Measurements from ENCODE around the gene RPGRIP1L. TPM values are rescaled to one million over a fixed set of nuclear protein-coding genes. Genes with fewer than 3 reads are reported as not detected.
A peak's percentile ranks its signal among the peaks of the same experiment; 100 is the strongest.

RPGRIP1L gene
- total and polyA plus RNA-seq, 2 of the 8 experiments (the other 6 are each of a cell fraction or from before 2014, with no cell fraction given): 4.0 to 13.7 TPM

DNA sequence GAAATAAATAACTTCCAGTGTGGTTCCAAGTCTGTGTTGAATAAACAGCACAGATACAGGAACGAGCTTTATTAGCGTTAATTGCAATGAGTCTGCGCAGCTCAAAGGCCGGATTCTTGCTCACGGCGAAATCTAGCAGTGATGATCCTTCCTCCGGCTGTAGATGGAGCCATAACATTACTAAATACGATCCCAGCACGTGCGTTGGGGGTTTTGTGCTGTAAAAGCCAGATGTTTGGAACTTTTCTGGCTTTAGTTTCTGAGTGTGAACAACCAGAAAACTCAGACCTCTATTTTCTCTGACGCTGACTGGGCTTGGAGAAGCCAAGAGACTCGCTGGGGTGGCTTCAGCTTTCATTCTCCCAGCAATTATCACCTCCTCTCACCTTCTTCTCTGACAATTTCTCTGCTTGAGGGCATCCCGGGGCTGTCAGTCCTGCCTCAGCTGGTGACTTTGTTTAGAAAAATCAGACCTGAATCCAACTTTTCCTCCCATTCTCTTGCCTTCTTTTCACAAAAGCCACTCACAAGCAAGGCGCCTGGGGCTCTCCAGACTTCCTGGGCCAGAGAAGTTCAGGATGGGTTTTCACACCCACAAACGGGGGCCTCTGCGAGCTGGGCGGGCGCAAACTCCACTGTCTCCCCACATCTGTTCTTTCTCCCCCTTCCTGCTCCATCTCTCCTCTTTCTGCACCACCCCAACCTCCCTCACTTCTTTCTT, 153.5 kb downstream of the RPGRIP1L start:
- POLR2A ChIA-PET (ENCODE audit: partially characterized antibody): no interaction called here
- Histone ChIP-seq H2AFZ (ENCODE audit: low read length) (peak overlapping the region; percentile 47), H3K4me3 (ENCODE audit: extremely low read depth in 1 of 4, insufficient read depth in 2 of 4, low read depth in 3 of 4, low read length in 4 of 4) (no peak overlapping the region), H2BK12ac (ENCODE audit: low read depth, low read length) (peak overlapping the region; percentile 50; the same call in 1 of the 2 replicates), H4K8ac (ENCODE audit: extremely low read depth, insufficient read depth, low read length) (no peak overlapping the region), H2BK20ac (ENCODE audit: low read length) (0 out of 2 replicates have a peak overlapping the region, but pooled peaks have one; percentile 90), H2BK5ac (ENCODE audit: low read depth, low read length) (no peak overlapping the region), H2BK120ac (replicated peaks; ENCODE audit: low read depth, low read length) (no peak overlapping the region), H3K14ac (ENCODE audit: insufficient read length) (no peak overlapping the region), H4K5ac (ENCODE audit: insufficient read length, low read depth, low read length) (no peak overlapping the region), H3K4ac (replicated peaks; ENCODE audit: insufficient read length, low read depth, low read length) (no peak overlapping the region), H3K4me2 (ENCODE audit: insufficient read depth in 1 of 2, low read depth in 2 of 2, low read length in 2 of 2) (no peak overlapping the region), H3K9ac (replicated peaks in 1 of 4; ENCODE audit: extremely low read depth in 1 of 4, low read depth in 3 of 4, low read length in 3 of 4) (no peak overlapping the region), H3K36me3 (ENCODE audit: control insufficient read depth in 2 of 4, insufficient read depth in 4 of 4, low read length in 3 of 4) (no peaks in the 10 kb centered on the region), H3K23me2 (ENCODE audit: low read depth, low read length) (no peaks in the 10 kb centered on the region), H3K27ac (ENCODE audit: low read depth, low read length) (no peak overlapping the region), H2AK5ac (ENCODE audit: low read depth, low read length) (peak overlapping the region; percentile 86; the same call in 1 of the 2 replicates), H3K23ac (ENCODE audit: insufficient read length) (no peak overlapping the region), H3K9me3 (ENCODE audit: insufficient read depth in 2 of 2, low read depth in 1 of 2, low read length in 1 of 2) (no peaks in the 10 kb centered on the region), H3K79me1 (ENCODE audit: low read depth, low read length) (no peaks in the 10 kb centered on the region), H3K27me3 (replicated peaks in 1 of 4; ENCODE audit: control insufficient read depth in 3 of 4, extremely low read depth in 1 of 4, insufficient read depth in 3 of 4, low read length in 3 of 4) (peaks cover 0 to 14% (median 13%) of the 10 kb centered on the region in 4 experiments; a peak in 6 of 7 replicates), H3K18ac (ENCODE audit: extremely low read depth, low read length) (no peak overlapping the region; the same call in none of the 2 replicates), H3K56ac (replicated peaks; ENCODE audit: insufficient read length, low read depth, low read length) (no peak overlapping the region), H4K20me1 (replicated peaks in 1 of 2; ENCODE audit: control insufficient read depth in 1 of 2, insufficient read depth in 2 of 2, low read length in 2 of 2) (no peaks in the 10 kb centered on the region), H3K79me2 (ENCODE audit: control insufficient read depth in 1 of 2, insufficient read depth in 2 of 2, low read length in 2 of 2) (no peaks in the 10 kb centered on the region), H2BK15ac (ENCODE audit: low read length) (peak overlapping the region; percentile 61; the same call in 1 of the 2 replicates), H4K91ac (replicated peaks; ENCODE audit: insufficient read length, low read length) (no peak overlapping the region), H3K4me1 (replicated peaks in 1 of 4; ENCODE audit: control insufficient read depth in 3 of 4, insufficient read depth in 4 of 4, low read length in 3 of 4) (peaks cover 0 to 6% (median 2%) of the 10 kb centered on the region in 4 experiments; a peak in 3 of 7 replicates)
- DNase-seq (ENCODE audit: low read depth in 1 of 2, low spot score in 2 of 2): peak; percentile 27 to 60
- peak; percentile 94 for FAIRE-seq
- WGBS, 2 experiments (ENCODE audit: extremely low coverage in 1 of 2, insufficient coverage in 1 of 2, insufficient read length in 1 of 2, insufficient replicate concordance in 2 of 2, low coverage in 1 of 2, low lambda C conversion rate in 2 of 2, missing lambda C conversion rate in 1 of 2): 45% methylated on average over 18 of the region's 18 CpGs; no CpG with 5 or more reads in 1 of the 2 experiments
- CTCF ChIA-PET (ENCODE audit: partially characterized antibody): interaction anchor here (0.6 to 2.1 kb wide), 30 partner anchors 9 to 1674 kb away, joined by 3 to 13 read pairs (median 4); partner anchors contain the start of gene RPGRIP1L
- no peak for TF ChIP-seq KDM4A (IDR thresholded peaks at IDR 0.05; ENCODE audit: low read depth, low read length, severe bottlenecking)
- no peak for TF ChIP-seq SP2 (IDR thresholded peaks at IDR 0.05; ENCODE audit: low read length)
- no peak for TF ChIP-seq CHD1 (IDR thresholded peaks at IDR 0.05; ENCODE audit: low read depth, low read length)
- no peak for TF ChIP-seq POLR2AphosphoS5 (IDR thresholded peaks at IDR 0.05; ENCODE audit: low read depth, low read length)
- no peak for TF ChIP-seq HDAC6 (IDR thresholded peaks at IDR 0.05; ENCODE audit: low read depth, low read length)
- no peak for TF ChIP-seq TCF12 (IDR thresholded peaks at IDR 0.05; ENCODE audit: low read depth, low read length)
- no peak for TF ChIP-seq SUZ12 (IDR thresholded peaks at IDR 0.05; ENCODE audit: low read length)
- TF ChIP-seq, protein P1, sequence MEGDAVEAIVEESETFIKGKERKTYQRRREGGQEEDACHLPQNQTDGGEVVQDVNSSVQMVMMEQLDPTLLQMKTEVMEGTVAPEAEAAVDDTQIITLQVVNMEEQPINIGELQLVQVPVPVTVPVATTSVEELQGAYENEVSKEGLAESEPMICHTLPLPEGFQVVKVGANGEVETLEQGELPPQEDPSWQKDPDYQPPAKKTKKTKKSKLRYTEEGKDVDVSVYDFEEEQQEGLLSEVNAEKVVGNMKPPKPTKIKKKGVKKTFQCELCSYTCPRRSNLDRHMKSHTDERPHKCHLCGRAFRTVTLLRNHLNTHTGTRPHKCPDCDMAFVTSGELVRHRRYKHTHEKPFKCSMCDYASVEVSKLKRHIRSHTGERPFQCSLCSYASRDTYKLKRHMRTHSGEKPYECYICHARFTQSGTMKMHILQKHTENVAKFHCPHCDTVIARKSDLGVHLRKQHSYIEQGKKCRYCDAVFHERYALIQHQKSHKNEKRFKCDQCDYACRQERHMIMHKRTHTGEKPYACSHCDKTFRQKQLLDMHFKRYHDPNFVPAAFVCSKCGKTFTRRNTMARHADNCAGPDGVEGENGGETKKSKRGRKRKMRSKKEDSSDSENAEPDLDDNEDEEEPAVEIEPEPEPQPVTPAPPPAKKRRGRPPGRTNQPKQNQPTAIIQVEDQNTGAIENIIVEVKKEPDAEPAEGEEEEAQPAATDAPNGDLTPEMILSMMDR (IDR thresholded peaks at IDR 0.05; ENCODE audit: control extremely low read depth in 1 of 3, insufficient read depth in 1 of 3, low read depth in 1 of 3, low read length in 3 of 3): peak; percentile 57 to 91 (median 71)
- TF ChIP-seq RBBP5 (IDR thresholded peaks at IDR 0.05; ENCODE audit: borderline replicate concordance, low read depth, low read length): no peak
- no peak for TF ChIP-seq SAP30 (IDR thresholded peaks at IDR 0.05; ENCODE audit: insufficient read depth, insufficient replicate concordance, low read length)

Measured in H1 (cell line).